ENCODE data around the gene RECQL5.

Gene RECQL5

GRCh38 chr17:75667825-75668224, 871 bp upstream of the RECQL5 start:
- in situ Hi-C loops (cut with MboI; ENCODE audit: low sequenced_read_pairs, unreplicated experiment): no loop called here
- DNase-seq (ENCODE audit: low spot score): no peak
- no peak for TF ChIP-seq CTCF (IDR thresholded peaks at IDR 0.05; ENCODE audit: borderline replicate concordance, control extremely low read depth, extremely low read depth, insufficient read depth, missing control alignments)

GRCh38 chr17:75665981-75666380, 973 bp downstream of the RECQL5 start:
- DNase-seq (ENCODE audit: low spot score): no peak
- in situ Hi-C loops (cut with MboI; ENCODE audit: low sequenced_read_pairs, unreplicated experiment): no loop called here
- no peak for TF ChIP-seq CTCF (IDR thresholded peaks at IDR 0.05; ENCODE audit: borderline replicate concordance, control extremely low read depth, extremely low read depth, insufficient read depth, missing control alignments)

GRCh38 chr17:75664099-75664549, 2.8 kb downstream of the RECQL5 start:
- in situ Hi-C loops (cut with MboI; ENCODE audit: low sequenced_read_pairs, unreplicated experiment): no loop called here
- TF ChIP-seq CTCF (IDR thresholded peaks at IDR 0.05; ENCODE audit: borderline replicate concordance, control extremely low read depth, extremely low read depth, insufficient read depth, missing control alignments): no peak
- peak; percentile 68 for DNase-seq (ENCODE audit: low spot score)

- no peak for TF ChIP-seq CTCF (IDR thresholded peaks at IDR 0.05; ENCODE audit: borderline replicate concordance, control extremely low read depth, extremely low read depth, insufficient read depth, missing control alignments)
- no peak for DNase-seq (ENCODE audit: low spot score)
- in situ Hi-C loops (cut with MboI; ENCODE audit: low sequenced_read_pairs, unreplicated experiment): no loop called here
These were observed 4.4 kb downstream of the RECQL5 start for GRCh38 chr17:75662511-75662910.

GRCh38 chr17:75661531-75661930, 5.4 kb downstream of the RECQL5 start:
- no peak for DNase-seq (ENCODE audit: low spot score)
- in situ Hi-C loops (cut with MboI; ENCODE audit: low sequenced_read_pairs, unreplicated experiment): no loop called here
- no peak for TF ChIP-seq CTCF (IDR thresholded peaks at IDR 0.05; ENCODE audit: borderline replicate concordance, control extremely low read depth, extremely low read depth, insufficient read depth, missing control alignments)

- no peak for TF ChIP-seq CTCF (IDR thresholded peaks at IDR 0.05; ENCODE audit: borderline replicate concordance, control extremely low read depth, extremely low read depth, insufficient read depth, missing control alignments)
- no peak for DNase-seq (ENCODE audit: low spot score)
- in situ Hi-C loops (cut with MboI; ENCODE audit: low sequenced_read_pairs, unreplicated experiment): no loop called here
These were observed 8.7 kb downstream of the RECQL5 start for GRCh38 chr17:75658237-75658636.

GRCh38 chr17:75654176-75654575, 12.8 kb downstream of the RECQL5 start:
- TF ChIP-seq CTCF (IDR thresholded peaks at IDR 0.05; ENCODE audit: borderline replicate concordance, control extremely low read depth, extremely low read depth, insufficient read depth, missing control alignments): no peak
- DNase-seq (ENCODE audit: low spot score): no peak
- in situ Hi-C loops (cut with MboI; ENCODE audit: low sequenced_read_pairs, unreplicated experiment): no loop called here

All from GM13976 (cell line).